NCI-H1417 (cell line): ENCODE data around the gene MAEA.

Experiments
- DNase-seq, 3 experiments: peaks; one replicate each; lab custom pipeline; 2025; lab: John Stamatoyannopoulos, UW

MAEA gene

GRCh38 chr4:1352567-1352900, 62.8 kb downstream of the MAEA start:
- DNase-seq, result no peak

- no peak for DNase-seq
Measured at GRCh38 chr4:1353186-1354055, 63.7 kb downstream of the MAEA start.

DNA sequence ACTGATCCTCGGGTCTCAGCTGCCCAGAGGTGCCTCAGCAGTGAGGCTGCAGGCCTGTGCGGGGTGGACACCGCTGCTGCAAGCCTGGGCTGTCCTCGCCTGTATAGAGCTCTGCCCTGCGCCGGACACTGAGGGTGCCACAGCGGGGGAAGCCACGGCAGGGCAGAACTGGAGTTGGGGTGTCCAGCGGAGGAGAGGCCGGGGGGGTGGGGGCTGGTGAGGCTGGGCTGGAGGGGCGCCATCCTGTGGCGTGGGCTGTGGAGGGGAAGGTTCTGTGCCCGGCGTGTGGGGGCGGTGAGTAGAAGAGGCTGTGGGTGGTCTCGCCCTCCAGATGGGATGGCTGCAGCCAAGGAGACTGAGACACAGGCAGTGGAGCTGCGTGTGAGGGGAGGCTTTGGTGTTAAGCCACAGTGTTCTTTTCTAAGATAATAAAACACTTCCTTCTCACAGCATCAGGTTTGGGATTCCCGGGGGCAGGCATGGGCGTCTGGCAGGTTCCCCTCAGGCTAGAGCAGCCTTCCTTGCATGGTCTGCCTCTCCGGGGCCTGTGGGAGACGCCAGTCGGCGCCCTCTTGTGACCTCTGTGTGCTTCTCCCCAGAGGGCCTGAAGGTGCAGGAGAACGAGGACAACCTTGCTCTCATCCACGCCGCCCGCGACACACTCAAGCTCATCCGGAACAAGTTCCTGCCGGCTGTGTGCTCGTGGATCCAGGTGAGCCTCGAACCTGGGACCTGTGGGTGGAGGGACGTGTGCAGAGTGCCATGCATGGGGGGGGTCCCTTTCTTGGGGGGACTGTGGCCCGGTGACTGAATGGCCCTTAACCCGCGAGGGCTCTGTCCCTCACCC, 64.7 kb downstream of the MAEA start:
- no peak for DNase-seq

- DNase-seq, result no peak
Measured at GRCh38 chr4:1354983-1355275, 65.2 kb downstream of the MAEA start.

- DNase-seq, result no peak
Measured at GRCh38 chr4:1355378-1355777, 65.7 kb downstream of the MAEA start.

- peak; percentile 30 to 59 (median 47) for DNase-seq
Measured at GRCh38 chr4:1356181-1356998, 66.7 kb downstream of the MAEA start.

DNA sequence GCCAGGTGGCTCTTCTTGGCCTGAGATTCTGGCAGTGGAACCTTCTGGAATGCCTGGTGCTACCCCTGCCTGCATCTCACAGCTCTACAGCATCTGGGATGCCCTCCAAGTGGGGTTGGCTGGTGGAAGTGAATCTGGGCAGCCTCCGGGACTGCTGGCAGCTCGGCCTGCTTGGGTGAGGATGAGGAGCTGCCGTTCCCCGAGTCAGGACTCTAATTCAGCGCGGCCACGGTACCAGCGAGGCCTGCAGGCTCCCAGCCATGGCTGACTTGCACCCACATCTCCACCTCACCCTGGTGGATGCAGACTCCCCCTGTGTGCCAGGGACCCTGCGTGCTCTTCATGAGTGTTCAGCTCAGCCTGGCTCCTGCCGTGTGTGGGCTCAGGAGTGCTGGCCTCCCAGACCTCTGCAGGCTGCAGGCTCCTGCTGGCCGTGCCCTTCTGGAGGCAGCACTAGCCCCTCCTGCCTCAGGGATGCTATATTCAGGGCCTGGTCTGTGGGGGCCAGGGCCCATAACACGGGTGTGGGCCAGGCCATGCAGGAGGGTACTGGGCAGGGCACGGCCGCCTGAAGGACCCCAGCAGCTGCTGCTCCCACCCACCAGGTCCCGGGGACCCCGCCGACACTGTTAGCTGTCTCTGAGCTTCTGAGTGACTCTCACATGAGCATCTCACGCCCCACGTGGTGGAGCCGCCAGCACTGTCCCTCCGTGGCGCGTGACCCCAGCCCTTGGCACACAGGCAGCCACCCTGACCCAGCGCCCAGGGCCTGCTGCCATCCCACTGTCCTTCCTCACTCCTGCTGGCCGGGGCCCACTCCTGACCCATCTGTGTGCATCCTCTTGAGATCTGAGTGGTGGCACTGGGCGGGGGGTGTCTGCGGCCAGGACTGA, 67.9 kb downstream of the MAEA start:
- no peak for DNase-seq

DNA sequence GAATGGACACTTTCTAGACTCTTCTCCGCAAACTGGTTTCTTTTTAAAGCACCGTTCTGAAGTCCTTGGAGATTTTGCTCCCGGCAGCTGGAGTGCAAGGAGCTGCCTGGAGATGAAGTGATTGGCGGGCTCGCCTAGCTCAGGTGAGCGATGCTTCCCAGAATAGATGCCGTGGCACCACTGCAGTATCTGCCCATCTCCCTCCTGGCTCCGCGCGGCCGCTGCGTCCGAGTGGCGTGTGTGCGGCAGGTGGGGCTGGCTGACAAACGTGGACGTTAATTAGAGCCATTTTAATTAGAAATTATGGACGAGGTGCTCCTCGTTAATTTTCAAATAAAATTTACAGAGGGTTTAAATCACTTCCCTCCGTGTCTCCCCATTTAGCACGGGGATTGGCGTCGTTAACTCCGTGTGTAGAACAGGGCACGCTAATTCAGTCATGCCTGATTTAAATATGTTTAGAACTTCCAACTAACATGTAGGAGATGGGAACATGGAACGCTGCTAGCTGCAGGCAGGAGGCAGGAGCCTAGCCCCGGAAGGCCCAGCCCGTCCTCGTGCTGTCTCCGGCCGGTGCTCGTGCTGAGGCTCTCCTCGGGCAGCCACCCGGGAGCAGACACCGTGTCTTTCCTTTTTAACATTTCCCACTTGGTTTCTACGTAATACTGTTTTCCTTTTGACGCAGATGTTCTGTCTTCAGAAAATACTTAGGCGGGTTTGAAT, 68.9 kb downstream of the MAEA start:
- no peak for DNase-seq

DNA sequence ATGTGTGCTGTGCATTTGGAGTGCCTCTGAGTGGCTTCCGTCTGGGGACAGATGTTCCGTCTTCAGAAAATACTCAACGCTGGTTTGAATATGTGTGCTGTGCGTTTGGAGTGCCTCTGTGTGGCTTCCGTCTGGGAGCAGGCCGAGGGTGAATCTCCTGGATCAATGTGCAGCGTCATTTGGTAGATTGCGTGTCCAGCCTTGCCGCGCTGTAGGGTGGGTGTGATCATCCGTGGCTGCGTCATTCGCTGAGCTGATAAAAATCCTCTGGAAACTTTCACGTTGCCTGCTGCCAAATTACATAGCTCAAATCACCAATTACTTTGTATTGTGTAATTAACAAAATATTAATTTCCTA, 69.4 kb downstream of the MAEA start:
- peak in 1 of 3 experiments; percentile 76 for DNase-seq

GRCh38 chr4:1359976-1360375, 70.3 kb downstream of the MAEA start:
- DNase-seq, result no peak

DNA sequence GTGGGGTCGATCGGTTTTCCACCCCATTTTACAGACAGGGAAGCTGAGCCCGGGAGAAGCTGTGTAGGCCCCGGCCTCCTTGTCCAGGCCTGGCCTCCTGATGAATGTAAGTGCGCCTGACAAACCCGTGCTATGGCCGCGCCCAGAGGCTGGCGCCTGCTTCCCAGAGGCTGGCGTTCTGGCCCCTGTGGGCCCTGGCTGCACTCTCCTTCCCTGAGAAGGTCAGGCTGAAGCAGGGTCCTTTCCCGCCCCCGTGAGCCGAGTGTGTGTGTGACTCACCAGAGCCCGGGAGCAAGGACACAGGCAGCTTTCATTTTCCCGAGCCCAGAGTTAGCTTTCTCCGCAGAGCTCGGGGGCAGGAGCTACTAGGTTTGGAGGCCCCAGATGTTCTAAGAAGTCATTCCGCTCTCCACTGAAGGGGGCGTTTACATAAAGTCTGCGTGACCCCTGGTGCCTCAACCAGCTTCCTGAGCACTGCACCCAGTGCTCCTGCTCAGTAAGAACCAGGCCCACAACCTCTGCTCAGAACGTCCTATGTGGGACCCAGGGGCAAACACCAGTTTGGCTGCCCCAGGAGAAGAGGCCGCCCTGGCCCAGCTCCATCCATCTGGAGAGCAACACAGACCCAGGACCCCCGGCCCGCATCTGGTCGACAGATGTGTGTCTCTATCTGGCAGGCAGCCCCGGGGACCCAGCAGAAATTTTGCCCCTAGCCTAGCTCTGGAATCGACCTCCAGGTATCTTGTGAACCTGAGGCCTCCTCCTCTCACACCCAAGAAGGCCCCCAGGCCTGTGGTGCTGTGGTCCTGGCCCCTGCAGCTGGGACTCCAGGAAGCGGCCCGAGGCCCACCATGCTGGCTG, 71.0 kb downstream of the MAEA start:
- DNase-seq, result no peak

- DNase-seq, result peak in 2 of 3 experiments; percentile 20 to 65
Measured at GRCh38 chr4:1361431-1361830, 71.7 kb downstream of the MAEA start.

DNA sequence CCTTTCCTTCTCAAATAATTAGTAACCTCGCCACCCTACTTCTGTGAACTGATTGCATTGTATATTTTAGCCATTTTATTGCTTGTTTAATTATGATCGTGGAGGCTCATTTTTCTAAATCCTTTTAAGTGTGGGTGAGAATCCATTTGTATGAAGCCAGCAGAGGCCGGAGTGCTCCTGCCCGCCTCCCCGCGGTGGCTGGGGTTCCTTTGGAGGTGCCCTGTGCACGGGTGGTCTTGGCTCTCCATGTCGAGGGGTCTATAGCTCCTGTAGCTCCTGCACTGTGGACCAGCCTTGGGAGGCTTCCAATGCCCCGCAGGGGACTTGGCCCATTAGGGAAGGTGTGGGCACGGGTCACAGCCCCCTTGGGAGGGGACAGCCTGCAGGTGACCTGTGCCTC, 72.4 kb downstream of the MAEA start:
- DNase-seq, result no peak

GRCh38 chr4:1362521-1362920, 72.8 kb downstream of the MAEA start:
- DNase-seq, result no peak

- DNase-seq, result peak in 1 of 3 experiments; percentile 53
Measured at GRCh38 chr4:1363513-1363912, 73.8 kb downstream of the MAEA start.

GRCh38 chr4:1364217-1364616, 74.5 kb downstream of the MAEA start:
- DNase-seq, result no peak

GRCh38 chr4:1364748-1365147, 75.1 kb downstream of the MAEA start:
- DNase-seq, result no peak

GRCh38 chr4:1365271-1366178, 75.8 kb downstream of the MAEA start:
- DNase-seq, result peak; percentile 17 to 90 (median 39)
